ENCODE measurements around the gene MSLN.

The MSLN gene

DNA sequence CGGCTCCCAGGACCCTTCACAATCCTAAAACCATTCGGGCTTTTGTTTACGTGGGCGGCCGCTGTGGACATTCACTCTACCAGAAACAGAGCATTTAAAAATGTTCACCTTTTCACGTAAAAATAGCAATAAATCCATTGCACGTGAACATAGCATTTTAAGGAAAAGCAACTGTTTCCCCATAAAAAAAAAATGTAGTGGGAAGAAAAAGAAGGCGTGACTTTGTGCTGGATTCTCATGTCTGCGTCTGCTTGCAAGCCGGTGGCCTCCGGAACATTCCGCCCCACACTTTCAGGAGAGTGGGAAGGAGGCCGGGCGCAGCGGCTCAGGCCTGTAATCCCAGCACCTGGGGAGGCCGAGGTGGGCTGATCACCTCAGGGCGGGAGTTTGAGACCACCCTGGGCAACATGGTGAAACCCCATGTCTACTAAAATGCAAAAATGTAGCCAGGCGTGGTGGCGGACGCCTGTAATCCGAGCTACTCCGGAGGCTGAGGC, 53.4 kb downstream of the MSLN start:
- no peak for DNase-seq

DNA sequence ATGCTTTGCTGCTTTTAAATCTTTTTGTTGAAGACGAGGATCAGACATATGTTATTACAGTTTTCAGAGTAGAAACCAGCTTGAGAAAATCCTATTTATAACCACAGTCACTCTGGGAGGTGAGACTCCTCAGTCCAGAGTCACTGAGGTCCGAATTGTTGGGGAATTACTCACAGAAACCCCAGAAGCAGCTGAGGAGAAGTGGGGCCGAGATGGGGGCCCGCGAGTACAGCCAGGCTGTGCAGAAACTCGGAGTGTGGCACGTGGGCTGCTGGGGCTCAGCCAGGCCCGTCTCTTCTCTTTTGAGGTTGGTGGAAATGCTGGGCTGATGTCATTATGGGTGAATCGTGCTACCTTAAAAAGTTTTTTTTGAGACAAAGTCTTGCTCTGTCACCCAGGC, 54.4 kb downstream of the MSLN start:
- no peak for DNase-seq

DNA sequence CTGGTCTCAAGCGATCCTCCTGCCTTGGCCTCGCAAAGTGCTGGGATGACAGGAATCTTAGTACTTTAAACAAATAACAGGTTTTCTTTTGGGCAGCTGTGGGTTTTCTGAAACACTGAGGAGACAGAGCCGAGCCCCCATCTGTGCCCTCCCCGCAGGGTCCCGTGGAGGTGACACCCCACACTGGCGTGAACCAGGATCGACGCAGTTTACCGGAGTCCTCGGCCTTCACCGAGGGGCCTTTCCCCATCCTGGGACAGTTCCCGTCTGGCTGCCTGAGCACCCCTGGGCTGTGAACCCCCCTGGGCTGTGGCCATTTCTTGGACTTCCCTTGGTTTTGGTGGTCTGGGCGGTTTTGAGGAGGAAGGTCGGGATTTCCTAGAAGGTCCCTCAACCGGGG, 55.3 kb downstream of the MSLN start:
- no peak for DNase-seq

DNA sequence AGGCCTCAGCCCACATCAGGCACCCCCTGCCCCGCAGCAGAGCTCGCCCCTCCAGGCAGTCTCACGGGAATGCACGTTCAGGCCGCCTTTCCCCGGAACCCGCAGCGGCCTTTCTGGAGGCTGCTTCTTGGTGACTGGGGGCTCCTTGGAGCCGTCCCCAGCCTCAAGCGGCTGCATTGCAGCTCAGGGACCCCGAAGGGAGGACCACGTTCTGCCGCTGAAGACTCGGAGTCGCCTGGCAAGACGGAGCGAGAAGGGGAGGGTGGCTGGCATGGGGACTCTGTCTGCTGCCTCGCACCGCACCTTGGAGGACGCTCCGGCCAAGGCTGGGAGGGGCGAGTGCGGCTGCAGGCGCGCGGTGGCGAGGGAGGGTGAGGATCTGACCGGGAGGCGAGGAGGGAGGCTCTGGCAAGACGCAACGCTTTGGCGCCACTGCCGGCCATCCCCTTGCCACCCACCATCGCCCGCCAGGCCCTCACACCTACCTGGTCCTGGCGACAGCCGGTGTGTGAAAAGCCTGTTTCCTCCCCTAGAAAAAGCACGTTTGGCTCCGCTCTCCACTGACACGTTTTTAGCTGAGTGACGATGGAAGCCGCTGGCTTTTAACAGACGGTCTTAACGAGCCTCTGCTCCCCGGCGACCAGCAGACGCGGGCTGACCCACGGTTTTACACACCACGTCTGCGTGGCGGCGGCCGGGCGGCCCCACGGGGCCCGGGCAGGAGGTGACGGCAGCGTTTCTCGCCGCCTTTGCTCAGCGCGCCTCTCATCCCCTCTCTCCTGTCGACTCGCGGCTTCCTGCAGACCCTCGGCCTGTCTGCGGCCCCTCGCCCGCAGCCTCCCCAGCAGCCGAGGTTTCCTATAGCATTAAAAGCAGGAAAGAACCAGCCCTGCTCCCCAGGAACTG, 56.7 kb downstream of the MSLN start:
- no peak for DNase-seq

DNA sequence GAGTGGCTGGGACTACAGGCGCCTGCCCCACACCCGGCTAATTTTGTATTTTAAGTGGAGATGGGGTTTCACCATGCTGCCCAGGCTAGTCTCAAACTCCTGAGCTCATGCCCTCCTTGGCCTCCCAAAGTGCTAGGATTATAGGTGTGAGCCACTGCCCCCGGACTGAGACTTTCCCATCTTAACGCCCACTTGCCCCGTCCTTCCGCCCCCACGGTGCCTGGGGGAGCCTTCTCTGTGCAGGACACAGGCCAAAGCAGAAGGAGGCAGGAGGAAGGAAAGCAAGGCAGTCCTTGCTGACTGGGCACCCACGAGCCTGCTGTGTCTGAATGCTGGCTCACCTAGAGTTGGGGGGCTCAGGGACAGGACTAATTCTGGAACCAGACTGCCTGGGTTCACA, 57.6 kb downstream of the MSLN start:
- no peak for DNase-seq
